Activated CD4-positive, alpha-beta T cell treated with anti-CD3 and anti-CD28 coated beads, Interleukin-2, Interleukin-6, amounts not matched to agents 100 ng/mL and 50 ng/mL, durations not matched to agents 16 hours and 8 hours (primary cell): ENCODE measurements around the gene TEX12.
"Not testable (repeated sequence)": the region's sequence is repeated elsewhere in the genome, so short reads cannot be mapped to it uniquely, and the experiment has no call there.

ENCODE experiments used
- DNase-seq: peaks from one replicate; pipeline ENCODE4 v3.0.0-alpha.2; 2020

Gene TEX12

DNA sequence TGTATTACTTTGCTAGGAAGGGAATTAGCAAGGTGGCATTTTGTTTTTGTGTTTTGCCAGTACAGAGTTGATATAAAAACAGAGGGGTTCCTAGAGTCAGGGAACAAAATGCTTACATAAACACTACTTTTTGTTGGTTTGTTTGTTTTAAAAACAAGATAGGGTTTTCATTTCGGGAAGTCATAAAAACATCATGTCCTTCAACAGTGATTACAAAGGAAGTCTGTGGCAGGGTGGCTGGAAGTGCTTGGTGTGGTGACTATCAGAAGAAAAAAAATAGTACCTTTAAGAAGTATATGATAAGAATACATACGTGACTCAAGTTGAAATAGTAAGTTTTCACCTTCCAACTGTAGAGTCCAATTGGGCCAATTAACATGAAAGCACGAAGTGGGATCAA is 2.1 kb upstream of the TEX12 start:
- no peak for DNase-seq

DNA sequence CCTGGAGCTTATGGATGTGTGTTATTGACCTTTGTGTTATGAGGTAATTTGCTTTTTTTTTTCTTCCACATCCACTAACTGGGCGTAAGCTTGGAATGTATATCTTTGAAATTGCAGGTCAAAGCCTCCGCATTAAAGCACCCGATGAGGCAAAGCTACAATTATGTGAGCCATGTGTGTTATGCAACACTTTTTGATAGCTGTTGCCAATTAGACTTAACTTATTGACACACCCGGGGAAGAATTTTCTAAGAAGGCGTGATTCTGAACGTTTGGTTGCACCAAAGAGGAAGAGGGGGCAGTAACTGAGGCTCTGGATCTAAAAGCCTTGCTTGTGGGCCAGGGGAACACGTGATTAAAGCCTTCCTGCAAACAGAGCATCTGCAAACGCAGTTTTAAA is 610 bp upstream of the TEX12 start:
- no peak for DNase-seq

DNA sequence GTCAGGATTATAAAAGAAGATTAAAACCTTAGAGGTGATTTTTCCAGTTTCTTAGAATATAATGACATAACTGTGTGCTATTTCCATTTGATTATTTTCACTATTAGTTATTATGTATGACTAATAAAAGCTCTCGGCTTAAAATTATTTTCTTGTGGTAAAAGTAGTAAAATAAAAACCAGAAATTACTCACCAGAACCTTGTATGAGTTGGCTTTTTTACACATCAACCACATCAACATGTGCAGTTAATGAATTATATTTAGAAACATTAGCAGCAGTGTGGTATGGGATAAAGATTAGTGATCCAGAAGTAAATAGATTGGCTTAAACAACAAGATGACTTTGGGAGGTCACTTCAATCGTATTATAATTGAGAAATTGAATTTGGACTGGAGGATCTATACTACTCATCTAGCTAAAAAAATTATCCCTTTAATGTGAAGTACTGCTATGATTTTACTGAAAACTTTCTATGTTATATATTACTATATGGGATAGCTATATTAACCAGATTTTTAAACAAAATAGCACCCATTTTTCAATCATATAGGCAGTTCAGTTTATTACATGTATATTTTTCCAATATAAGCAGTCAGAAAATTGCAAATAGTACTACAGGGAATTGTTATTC is 5.3 kb downstream of the TEX12 start:
- DNase-seq = peak; percentile 30

DNA sequence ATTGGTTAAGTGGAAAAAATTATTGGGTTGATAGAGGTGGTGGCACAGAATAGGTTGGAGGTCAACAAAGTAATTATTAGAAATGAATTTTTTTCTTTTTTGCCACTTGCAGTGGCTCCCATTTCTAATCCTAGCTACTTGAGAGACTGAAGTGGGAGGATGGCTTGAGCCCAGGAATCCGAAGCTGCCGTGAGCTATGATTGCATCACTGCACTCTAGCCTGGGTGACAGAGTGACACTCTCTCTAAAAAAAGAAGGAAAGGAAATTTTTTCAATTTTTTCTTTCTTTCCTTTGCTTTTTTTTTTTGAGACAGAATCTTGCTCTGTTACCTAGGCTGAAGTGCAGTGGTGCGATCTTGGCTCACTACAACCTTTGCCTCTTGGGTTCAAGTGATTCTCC is 6.0 kb downstream of the TEX12 start:
- DNase-seq = no peak

DNA sequence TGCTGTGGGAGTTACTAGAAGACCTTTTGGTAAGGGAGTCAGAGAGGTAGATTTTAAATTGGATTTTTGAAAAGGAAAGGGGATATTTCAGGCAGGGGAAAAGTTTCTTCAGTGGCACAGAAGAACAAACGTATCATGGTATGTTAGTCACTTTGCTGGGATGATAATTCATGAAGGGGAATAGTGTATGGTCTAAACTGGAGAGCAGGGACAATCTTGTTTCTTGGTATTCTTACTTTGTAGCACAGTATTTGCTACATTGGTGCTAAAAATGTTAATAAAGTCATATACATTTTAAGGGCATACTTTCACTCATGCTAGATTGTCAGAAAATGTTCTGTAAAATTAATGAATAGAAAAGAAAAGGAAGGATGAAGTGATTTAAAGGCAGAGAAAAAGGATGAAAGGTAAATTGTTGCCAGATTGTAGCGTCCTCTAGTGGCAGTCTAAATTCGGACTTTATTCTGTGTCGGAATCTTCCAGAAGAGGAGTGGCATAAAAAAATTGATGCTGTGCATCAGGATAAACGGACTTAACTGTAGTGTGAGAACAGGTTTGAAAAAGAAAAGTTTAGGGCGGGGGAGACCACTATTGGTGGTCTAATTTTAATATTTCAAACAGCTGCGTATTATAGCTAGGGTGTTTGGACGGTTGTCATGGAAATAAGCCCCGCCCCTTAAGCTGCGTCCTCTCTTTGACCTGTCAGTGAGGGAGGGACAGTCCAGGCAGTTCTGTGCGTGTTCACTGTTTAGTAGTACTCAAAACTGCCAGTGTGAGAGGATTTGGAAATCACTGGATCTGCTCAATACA is 7.8 kb downstream of the TEX12 start, which contains the start of gene BCO2:
BCO2 (plus strand) TSS at position 724 of the 810 bp plus-strand sequence. CDS start 90 bp downstream, outside the sequence.
- peak; percentile 50 for DNase-seq

DNA sequence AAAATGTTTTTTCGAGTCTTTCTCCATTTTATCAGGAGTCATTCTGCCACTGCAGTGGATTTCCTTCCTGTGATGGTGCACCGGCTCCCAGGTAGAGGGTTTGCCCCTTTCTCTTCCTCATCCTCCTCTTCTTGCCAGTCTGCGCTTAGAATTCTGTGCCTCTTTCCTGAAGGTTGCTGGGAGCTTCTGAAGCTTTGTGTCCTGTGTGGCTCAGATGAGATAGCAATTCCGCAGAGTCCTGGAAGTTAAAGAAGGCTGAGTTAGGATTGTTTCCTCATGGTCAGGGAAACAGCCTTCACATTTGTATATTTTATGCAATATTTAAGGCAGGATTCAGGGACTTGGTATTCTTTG is 8.4 kb downstream of the TEX12 start:
- DNase-seq = no peak

DNA sequence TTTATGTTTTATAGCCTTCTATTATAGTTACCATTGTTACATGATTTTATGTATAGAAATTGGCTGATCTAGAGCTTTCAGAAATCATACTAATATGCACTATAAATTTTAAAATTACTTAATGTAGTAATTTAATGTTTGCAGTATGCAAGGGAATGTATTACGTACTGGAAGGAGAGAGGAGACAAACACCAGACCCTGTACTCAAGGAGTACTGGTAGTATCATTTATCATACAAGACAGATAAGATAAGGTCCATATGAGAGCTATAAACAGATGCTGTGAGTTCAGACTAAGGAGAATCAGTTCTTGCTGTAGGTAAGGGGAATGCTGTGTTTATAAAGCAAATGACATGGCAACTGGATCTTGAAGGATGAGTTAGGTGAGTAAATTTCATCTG is 8.9 kb downstream of the TEX12 start:
- DNase-seq = no peak

DNA sequence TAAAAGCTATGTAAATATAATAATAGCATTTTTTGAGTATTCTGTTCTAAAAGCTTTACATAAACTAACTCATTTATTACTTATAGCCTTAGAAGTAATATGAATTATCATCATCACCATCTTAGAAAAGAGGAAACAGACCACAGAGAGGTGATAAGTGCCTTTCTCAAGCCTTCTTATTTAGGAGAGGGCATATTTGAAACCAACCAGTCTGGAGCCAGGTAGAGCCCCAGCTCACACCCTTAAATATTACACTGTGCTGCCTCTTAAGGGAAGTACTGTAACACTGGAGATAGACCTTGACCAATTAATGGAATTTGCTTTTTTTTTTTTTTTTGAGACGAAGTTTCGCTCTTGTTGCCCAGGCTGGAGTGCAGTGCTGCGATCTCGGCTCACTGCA is 10.4 kb downstream of the TEX12 start:
- no peak for DNase-seq

DNA sequence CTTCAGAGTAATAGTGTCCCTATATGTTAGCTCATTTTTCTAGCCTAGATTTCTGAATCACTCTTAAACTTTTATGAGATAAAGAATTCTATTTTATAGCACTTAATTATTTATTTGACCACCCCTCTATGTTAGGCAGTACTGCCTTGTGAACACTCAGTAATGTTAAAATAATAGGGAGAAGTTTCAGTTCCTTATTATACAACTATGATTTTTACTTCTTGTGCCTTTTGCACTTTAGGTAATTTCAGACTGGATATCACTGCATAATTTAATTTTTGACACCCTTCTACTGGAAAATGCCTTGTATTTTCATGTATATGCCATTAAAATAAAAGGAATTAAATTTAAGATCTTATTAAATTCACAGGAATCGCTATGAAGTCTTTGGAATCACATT is 11.3 kb downstream of the TEX12 start:
- DNase-seq = no peak

DNA sequence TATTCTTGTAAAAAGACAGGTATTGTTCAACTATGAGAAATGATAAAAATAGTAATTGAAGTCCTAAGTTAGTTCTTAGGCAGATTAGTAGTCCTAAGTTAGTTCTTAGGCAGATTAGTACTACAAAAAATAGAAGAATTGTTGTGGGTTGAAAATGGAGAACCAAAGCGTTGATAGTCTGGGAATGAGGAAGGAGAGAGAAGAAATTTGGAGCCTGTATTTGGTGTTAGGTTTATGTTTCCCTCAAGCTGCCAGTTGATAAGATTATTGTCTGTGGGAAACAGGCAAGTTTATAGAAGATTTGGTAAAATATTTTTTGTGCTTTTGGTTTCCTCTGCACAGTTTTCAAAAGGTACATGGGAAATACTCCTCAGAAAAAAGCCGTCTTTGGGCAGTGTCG is 11.8 kb downstream of the TEX12 start:
- no peak for DNase-seq

DNA sequence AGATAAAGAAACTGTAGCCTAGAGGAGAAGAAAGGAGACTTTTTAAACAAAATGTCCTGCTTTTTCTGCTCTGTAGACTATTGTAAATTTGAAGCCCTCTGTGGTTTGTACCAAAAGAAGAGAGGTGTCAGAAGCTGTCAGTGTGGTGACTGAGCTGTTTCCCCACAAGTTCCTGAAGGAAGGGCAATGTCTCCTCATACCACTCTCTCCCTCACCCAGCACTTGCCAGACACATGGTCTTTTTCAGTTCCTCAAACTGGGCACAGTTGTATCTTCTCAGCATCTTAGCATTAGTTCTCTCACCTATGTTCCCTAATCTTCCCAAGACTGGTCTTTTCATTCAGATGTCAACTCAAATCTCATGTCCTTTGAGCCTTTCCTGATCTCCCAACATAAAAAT is 12.4 kb downstream of the TEX12 start:
- DNase-seq = no peak

DNA sequence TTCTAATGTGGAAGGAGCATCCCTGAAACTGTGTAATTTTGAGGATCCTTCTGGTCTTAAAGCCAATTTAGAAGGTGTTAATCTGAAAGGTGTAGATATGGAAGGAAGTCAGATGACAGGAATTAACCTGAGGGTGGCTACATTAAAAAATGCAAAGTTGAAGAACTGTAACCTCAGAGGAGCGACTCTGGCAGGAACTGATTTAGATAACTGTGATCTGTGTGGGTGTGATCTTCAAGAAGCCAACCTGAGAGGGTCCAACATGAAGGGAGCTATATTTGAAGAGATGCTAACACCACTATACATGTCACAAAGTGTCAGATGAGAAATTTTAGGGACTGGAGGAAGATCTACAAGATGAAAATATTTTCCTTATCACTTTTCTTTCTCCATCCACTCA is 15.7 kb downstream of the TEX12 start:
- no peak for DNase-seq

DNA sequence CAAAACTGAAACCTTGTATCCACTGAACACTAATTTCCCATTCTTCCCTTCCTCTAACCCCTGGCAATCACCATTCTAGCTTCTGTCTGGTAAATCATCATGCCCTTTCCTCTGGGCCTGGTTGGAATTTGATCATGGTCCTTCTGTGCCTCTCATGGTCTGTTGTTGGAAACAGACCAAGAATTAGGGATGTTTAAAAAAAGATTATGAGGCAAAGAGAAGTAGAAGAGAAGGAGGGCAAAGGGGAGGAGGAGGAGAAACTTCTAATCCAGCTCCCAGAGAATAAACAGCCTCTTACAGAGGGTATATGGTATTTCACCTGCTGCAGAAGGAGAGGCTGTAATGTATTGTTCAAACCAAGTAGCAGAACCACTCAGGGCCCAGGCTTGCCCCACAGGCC is 18.7 kb downstream of the TEX12 start:
- DNase-seq = no peak

DNA sequence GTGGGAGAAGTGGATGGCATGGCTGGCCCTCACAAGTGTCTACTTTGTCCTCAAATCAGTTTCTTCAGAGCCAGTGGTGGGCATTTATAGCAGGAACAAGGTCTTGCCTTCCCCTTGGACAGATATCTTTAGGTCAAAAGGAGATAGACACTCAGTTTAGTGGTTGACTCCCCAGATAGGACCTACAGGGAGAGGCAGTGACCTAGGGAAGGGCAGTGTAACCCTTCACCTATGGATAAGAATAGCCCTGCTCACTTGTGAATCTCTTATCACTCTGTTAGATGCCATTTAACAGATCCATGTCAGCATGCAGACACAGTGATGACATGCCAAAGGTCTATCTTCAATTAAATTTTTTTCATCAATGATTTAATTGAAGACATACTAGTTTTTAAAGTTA is 19.1 kb downstream of the TEX12 start:
- no peak for DNase-seq

DNA sequence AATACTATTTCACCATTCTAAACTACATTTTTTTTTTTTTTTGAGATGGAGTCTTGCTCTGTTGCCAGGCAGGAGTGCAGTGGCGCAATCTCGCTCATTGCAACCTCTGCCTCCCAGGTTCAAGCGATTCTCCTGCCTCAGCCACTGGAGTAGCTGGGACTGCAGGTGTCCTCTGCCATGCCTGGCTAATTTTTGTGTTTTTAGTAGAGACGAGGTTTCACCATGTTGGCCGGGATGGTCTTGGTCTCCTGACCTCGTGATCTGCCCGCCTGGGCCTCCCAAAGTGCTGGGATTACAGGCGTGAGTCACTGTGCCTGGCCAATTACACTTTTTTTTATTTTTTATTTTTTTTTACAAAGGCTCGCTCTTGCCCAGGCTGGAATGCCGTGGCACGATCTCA is 27.9 kb downstream of the TEX12 start:
- not testable (repeated sequence) for DNase-seq

DNA sequence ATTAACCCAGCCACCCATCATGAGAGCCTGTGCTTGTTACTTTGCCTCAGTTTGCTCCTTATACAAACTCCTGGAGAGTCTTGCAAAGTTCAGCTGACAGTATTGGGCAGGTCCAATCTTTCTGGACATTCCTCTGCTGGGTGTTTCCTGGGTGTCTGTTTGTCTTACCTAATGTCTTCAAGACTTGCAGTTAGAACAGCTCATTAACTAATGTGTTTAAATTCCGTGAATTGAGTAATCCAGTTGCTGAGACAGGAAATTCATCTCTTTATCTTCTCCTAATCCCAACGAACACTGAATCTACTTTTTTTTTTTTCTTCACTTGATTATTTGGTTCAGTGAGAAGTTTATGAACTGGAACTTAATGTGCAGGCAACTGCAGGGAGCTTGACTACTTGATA is 28.8 kb downstream of the TEX12 start:
- DNase-seq = no peak

DNA sequence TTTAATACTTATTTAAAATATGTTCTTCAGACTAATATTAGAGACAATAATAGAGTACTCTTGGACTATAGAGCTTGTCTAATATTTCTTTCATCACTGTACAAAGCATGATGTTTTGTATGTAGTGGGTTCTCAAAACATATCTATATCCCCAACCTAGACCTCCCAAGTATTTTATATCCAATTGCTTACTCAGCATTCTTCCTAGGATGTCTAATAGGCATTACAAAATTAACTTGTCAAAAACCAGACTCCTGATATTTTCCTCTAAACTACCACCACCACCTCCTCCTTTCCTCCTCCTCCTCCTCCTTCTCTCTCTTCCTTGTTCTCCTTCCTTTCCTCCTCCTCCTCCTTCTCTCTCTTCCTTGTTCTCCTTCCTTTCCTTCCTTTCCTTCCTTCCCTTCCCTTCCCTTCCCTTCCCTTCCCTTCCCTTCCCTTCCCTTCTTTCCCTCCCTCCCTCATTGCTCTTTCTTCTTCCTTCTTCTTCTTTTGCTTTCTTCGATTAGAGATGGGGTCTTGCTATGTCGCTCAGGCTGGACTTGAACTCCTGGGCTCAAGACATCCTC is 29.4 kb downstream of the TEX12 start:
- no peak for DNase-seq

DNA sequence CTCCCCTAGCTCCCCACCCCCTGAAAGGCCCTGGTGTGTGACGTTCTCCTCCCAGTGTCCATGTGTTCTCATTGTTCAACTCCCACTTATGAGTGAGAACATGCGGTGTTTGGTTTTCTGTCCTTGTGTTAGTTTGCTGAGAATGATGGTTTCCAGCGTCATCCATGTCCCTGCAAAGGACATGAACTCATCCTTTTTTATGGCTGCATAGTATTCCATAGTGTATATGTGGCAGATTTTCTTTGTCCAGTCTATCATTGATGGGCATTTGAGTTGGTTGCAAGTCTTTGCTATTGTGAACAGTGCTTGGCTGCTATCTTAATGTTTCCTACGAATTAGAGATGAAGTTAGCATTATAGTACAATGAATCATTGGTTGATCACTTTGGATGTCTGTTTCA is 31.9 kb downstream of the TEX12 start:
- not testable (repeated sequence) for DNase-seq

DNA sequence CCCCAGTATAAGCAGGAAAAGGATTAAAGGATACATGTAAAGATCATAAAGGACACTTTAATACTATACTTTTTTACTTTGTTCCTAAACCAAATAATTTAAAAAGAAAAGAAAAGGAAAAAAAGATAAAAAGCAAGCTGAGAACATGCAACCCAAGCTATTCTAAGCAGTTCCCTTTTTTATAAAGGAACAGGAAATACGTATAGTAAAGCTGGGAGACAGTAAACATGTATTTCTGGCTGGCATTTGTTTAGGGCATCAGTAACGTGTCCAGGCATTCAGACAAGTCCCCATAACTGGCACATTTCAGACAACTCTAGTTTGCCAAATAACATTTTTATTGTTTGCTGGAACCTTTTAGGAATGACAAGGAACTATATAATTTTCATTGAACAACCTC is 33.1 kb downstream of the TEX12 start:
- DNase-seq = no peak

DNA sequence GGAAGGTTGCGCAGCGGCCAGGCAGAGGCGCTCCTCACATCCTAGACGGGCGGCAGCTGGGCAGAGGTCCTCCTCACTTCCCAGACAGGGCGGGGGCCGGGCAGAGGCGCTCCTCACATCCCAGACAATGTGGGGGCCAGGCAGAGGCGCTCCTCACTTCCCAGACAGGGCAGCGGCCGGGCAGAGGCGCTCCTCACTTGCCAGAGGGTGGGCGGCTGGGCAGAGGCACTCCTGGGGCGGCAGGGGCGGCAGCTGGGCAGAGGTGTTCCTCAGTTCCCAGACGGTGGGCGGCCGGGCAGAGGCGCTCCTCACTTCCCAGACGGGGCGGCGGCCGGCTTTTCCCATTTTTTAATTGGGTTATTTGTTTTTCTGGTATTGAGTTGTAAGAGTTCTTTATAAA is 38.9 kb downstream of the TEX12 start:
- DNase-seq = no peak

DNA sequence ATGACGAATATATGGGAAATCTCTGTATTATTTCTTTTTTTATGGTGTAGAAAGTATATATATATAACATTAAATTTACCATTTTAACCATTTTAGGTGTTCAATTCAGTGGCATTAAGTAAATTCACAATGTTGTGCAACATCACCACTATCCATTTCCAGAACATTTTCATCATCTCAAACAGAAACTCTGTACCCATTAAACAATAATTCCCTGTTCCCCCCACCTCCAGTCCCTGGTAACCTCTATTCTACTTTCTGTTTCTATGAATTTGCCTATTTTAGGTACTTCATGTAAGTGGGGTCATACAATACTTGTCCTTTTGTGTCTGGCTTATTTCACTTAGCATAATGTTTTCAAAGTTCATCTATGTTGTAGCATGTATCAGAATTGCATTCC is 43.7 kb downstream of the TEX12 start:
- no peak for DNase-seq

DNA sequence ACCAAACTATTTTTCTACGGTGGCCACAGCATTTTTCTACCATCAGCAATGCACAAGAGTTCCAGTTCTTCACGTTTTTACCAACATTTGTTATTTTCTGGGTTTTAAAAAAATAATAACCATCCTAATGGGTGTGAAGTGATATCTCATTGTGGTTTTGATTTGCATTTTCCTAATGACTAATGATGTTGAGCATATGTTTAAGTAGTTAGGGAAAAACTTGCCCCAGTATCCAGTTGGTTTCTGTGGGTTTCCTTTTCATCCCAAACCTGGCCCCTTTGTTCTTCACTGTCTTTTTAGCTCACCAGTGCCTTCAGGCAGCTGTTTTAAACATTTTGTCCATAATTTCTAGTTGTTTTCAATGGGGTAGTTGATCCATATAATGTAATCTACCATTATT is 44.4 kb downstream of the TEX12 start:
- DNase-seq = peak; percentile 45

DNA sequence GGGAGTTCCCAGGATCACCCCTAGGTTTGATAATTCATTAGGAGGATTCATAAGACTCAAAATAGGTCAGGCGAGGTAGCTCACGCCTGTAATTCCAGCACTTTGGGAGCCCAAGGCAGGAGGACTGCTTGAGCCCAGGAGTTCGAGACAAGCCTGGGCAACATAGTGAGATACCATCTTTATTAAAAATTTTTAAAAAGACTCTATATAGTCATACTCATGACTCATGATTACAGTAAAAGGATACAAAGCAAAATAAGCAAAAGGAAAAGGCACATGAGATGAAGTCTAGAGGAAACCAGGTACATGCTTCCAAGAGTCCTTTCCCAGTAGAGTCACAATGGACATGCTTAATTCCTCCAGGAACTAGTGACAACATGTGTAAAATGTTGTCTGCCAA is 45.1 kb downstream of the TEX12 start:
- DNase-seq = no peak

DNA sequence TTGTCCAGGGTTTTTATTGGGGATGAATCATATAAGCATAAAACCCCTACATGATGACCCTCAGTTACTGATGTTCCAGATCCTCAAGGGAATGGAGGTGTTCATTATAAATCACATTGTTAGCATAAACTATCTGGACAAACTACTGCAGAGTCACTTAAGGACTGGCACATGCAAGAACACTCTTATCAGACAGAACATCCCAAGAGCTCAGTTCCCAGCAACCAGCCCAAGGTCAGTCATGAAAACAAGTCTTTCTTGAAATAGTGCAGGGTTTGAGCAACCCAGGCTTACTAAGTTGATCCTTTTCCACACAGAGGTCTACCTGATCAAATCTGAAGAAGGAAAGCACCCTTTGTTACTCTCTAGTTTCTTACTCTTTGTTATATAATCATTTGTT is 45.5 kb downstream of the TEX12 start:
- no peak for DNase-seq

DNA sequence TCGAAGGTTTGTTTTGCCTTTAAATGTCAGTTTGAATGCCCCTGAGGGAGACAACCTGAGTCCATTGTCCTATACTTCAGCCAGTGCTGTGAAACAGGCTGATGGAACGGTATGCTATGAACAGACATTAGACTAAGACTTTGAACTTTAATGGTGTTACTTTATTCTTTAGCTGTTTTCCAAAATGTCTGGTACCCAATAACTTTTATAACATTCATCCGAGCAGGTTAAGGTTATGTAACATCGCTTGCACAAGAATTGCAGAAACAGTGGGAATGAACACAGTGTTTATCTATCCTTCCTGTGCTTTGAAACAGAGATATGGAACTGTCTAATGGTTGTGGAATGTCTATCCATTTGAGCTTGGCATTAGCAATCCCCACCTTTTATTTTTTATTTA is 46.6 kb downstream of the TEX12 start:
- DNase-seq = no peak
